Neutrophil (primary cell): ENCODE measurements around the gene MGST1.

Source experiments
- H3K27ac ChIP-seq: fragments of 200-600 bp; sonication (generic); 2 replicates; pipeline ENCODE4 v1.5.1; 2016; ENCODE audit warnings: mild to moderate bottlenecking, moderate library complexity
- H3K27me3 ChIP-seq: fragments of 200-600 bp; sonication (generic); 2 replicates; pipeline ENCODE4 v1.6.0; 2016; ENCODE audit warnings: mild to moderate bottlenecking
- H3K36me3 ChIP-seq: fragments of 200-600 bp; sonication (generic); 2 replicates; pipeline ENCODE4 v1.5.1; 2017
- H3K4me1 ChIP-seq, 2 experiments: fragments of 200-600 bp in 1 of 2; sonication (generic) in 1 of 2; 1 replicate in 1 of 2; 2 replicates in 1 of 2; pipeline versions ENCODE4 v1.5.1 to v1.6.1; 2013 to 2016; ENCODE audit warnings: low read depth in 1 of 2, low read length in 1 of 2, mild to moderate bottlenecking in 1 of 2, moderate library complexity in 1 of 2; ENCODE audit not compliant: control insufficient read depth in 1 of 2, insufficient read depth in 1 of 2
- H3K4me3 ChIP-seq, 2 experiments: fragments of 200-600 bp in 1 of 2; sonication (generic) in 1 of 2; 1 replicate in 1 of 2; 2 replicates in 1 of 2; pipeline ENCODE4 v1.5.1; 2013 to 2016; ENCODE audit warnings: low read depth in 1 of 2, low read length in 1 of 2, mild to moderate bottlenecking in 1 of 2, moderate library complexity in 1 of 2
- H3K9me3 ChIP-seq: fragments of 200-600 bp; sonication (generic); 2 replicates; pipeline ENCODE4 v1.5.1; 2016
- TF ChIP-seq, protein P1 (sequence below): fragments of 200-600 bp; sonication (generic); IDR thresholded peaks from 2 replicates; pipeline ENCODE4 v1.5.1; 2016; ENCODE audit warnings: antibody characterized with exemption

Gene MGST1

DNA sequence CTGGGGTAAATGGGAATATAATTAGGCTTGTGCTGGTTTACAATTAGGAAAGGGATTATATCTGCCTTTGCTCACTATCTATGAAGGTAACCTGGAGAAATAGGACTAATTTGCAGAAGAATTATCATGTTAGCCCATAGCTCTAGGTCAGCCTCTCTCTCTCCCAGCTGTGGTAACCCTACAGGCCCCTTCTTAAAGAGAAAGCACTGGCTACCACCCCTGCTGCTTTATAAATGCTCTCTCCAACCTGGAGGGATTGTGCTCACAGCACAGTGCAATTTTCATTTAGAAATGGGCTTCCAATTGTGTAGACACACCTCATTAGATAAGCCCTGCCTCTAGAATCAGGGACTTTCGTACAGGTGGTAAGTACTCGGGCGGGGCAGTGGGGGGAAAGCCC, 22.7 kb upstream of the MGST1 start:
- Histone ChIP-seq H3K9me3 (peaks cover 7% of the 10 kb centered on the region), H3K4me1 (peaks cover 13 to 16% of the 10 kb centered on the region in 2 experiments), H3K27me3 (no peaks in the 10 kb centered on the region), H3K27ac (no peak overlapping the region), H3K36me3 (no peaks in the 10 kb centered on the region), H3K4me3 (no peak overlapping the region)
- TF ChIP-seq, protein P1, sequence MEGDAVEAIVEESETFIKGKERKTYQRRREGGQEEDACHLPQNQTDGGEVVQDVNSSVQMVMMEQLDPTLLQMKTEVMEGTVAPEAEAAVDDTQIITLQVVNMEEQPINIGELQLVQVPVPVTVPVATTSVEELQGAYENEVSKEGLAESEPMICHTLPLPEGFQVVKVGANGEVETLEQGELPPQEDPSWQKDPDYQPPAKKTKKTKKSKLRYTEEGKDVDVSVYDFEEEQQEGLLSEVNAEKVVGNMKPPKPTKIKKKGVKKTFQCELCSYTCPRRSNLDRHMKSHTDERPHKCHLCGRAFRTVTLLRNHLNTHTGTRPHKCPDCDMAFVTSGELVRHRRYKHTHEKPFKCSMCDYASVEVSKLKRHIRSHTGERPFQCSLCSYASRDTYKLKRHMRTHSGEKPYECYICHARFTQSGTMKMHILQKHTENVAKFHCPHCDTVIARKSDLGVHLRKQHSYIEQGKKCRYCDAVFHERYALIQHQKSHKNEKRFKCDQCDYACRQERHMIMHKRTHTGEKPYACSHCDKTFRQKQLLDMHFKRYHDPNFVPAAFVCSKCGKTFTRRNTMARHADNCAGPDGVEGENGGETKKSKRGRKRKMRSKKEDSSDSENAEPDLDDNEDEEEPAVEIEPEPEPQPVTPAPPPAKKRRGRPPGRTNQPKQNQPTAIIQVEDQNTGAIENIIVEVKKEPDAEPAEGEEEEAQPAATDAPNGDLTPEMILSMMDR = no peak

- Histone ChIP-seq H3K27ac (no peak overlapping the region), H3K4me3 (no peak overlapping the region), H3K27me3 (no peaks in the 10 kb centered on the region), H3K36me3 (no peaks in the 10 kb centered on the region), H3K9me3 (peaks cover 7% of the 10 kb centered on the region), H3K4me1 (peaks cover 13 to 17% of the 10 kb centered on the region in 2 experiments)
- TF ChIP-seq, protein P1 = no peak
Observed at GRCh38 chr12:16325426-16325825, 22.0 kb upstream of the MGST1 start.

- Histone ChIP-seq H3K4me1 (peaks cover 13 to 17% of the 10 kb centered on the region in 2 experiments), H3K4me3 (no peak overlapping the region), H3K27me3 (no peaks in the 10 kb centered on the region), H3K9me3 (peaks cover 7% of the 10 kb centered on the region), H3K27ac (no peak overlapping the region), H3K36me3 (no peaks in the 10 kb centered on the region)
- TF ChIP-seq, protein P1 = no peak
Observed at GRCh38 chr12:16327963-16328362, 19.5 kb upstream of the MGST1 start.

DNA sequence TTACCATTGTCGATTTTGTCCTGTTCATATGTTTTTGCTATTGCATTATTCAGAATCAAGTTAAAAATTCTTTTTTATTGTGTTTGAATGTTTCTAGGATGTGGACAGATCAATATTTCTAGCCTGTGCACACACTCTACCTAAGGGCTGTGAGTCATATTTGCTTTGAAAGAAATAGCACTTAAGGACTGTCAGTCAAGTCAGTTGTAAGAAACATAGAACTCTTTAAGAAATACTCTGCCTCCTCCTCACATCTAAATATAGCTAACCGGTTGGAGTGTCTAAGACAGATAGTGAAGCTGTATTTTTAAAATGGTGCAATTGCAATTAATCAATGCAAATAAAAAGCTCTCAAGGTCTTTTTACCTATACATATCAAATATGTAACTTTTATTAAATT, 17.9 kb upstream of the MGST1 start:
- peaks cover 7% of the 10 kb centered on the region for H3K9me3 ChIP-seq
- no peaks in the 10 kb centered on the region for H3K27me3 ChIP-seq
- H3K36me3 ChIP-seq = no peaks in the 10 kb centered on the region
- TF ChIP-seq, protein P1 = no peak
- peaks cover 13 to 17% of the 10 kb centered on the region in 2 experiments for H3K4me1 ChIP-seq
- H3K4me3 ChIP-seq = no peak overlapping the region
- H3K27ac ChIP-seq = no peak overlapping the region

- Histone ChIP-seq H3K9me3 (peaks cover 7% of the 10 kb centered on the region), H3K27ac (no peak overlapping the region), H3K27me3 (no peaks in the 10 kb centered on the region), H3K4me1 (peaks cover 13 to 17% of the 10 kb centered on the region in 2 experiments), H3K36me3 (no peaks in the 10 kb centered on the region), H3K4me3 (no peak overlapping the region)
- TF ChIP-seq, protein P1 = no peak
Observed at GRCh38 chr12:16330560-16330959, 16.9 kb upstream of the MGST1 start.

GRCh38 chr12:16331998-16332397, 15.4 kb upstream of the MGST1 start:
- no peaks in the 10 kb centered on the region for H3K36me3 ChIP-seq
- TF ChIP-seq, protein P1 = no peak

More at GRCh38 chr12:16331998-16332397, 15.4 kb upstream of the MGST1 start:
- Histone ChIP-seq H3K27ac (no peak overlapping the region), H3K27me3 (no peaks in the 10 kb centered on the region), H3K4me1 (peaks cover 13 to 17% of the 10 kb centered on the region in 2 experiments), H3K4me3 (no peak overlapping the region), H3K9me3 (peaks cover 7% of the 10 kb centered on the region)
